IMR-90 (cell line): Measurements from ENCODE around the gene CCDC142. TPM values are rescaled to one million over a fixed set of nuclear protein-coding genes. Genes with fewer than 3 reads are reported as not detected.
A peak's percentile ranks its signal among the peaks of the same experiment; 100 is the strongest.

Experiments used
- ATAC-seq: fragments of 200-7000 bp; cut with Tn5 transposase; 2 replicates; pipeline ENCODE4 v1.9.1; 2020; ENCODE audit warnings: low read depth, mild to moderate bottlenecking, moderate library complexity
- BruUV-seq: library from RNA; stranded (reverse); fragments of 400-500 nt; replicated peaks from 2 replicates; lab custom pipeline; 2021; lab: Mats Ljungman, UMichigan
- CTCF ChIA-PET: fragments of 300-600 bp; formaldehyde crosslinking; extraction: SDS; loops from one replicate; lab custom pipeline; 2021; ENCODE audit warnings: antibody characterized with exemption; lab: Yijun Ruan, JAX
- POLR2A ChIA-PET: fragments of 300-600 bp; sonication (Branson Sonifier 250); formaldehyde crosslinking; loops from one replicate; lab custom pipeline; 2022; ENCODE audit warnings: antibody characterized with exemption; ENCODE audit not compliant: unreplicated experiment; lab: Charles Lee
- DNase-seq: peaks from one replicate; pipeline ENCODE4 v3.0.0; 2013
- H2AFZ ChIP-seq: replicated peaks from 2 replicates; pipeline ENCODE3; 2013; ENCODE audit warnings: low read length, mild to moderate bottlenecking; ENCODE audit not compliant: poor library complexity
- H2AK5ac ChIP-seq: 2 replicates; pipeline ENCODE4 v1.6.1; 2013; ENCODE audit warnings: low read depth, low read length, inconsistent platforms
- H2AK9ac ChIP-seq: replicated peaks from 2 replicates; pipeline ENCODE3; 2013; ENCODE audit warnings: mild to moderate bottlenecking, low read depth, low read length, moderate library complexity; ENCODE audit not compliant: poor library complexity
- H2BK120ac ChIP-seq: 2 replicates; pipeline ENCODE4 v1.6.1; 2013; ENCODE audit warnings: low read depth, low read length, inconsistent platforms
- H2BK15ac ChIP-seq: 3 replicates; pipeline ENCODE4 v1.6.1; 2013; ENCODE audit warnings: low read depth, low read length, inconsistent platforms
- H2BK20ac ChIP-seq: 2 replicates; pipeline ENCODE4 v1.6.1; 2013; ENCODE audit warnings: low read depth, mild to moderate bottlenecking, inconsistent platforms, low read length, moderate library complexity
- H2BK5ac ChIP-seq: 2 replicates; pipeline ENCODE4 v1.6.1; 2013; ENCODE audit warnings: mild to moderate bottlenecking, low read depth, low read length, inconsistent platforms; ENCODE audit not compliant: poor library complexity, severe bottlenecking
- H3K14ac ChIP-seq: replicated peaks from 2 replicates; pipeline ENCODE4 v1.6.1; 2013; ENCODE audit warnings: low read depth, low read length, inconsistent platforms
- H3K18ac ChIP-seq: 2 replicates; pipeline ENCODE4 v1.6.1; 2013; ENCODE audit warnings: low read depth, low read length, control low read depth
- H3K23ac ChIP-seq: 2 replicates; pipeline ENCODE4 v1.6.1; 2013; ENCODE audit warnings: low read depth, low read length, inconsistent platforms
- H3K27ac ChIP-seq: 2 replicates; pipeline ENCODE4 v1.5.1; 2013; ENCODE audit warnings: mild to moderate bottlenecking, control low read depth, low read length; ENCODE audit not compliant: insufficient read depth
- H3K27me3 ChIP-seq: 2 replicates; pipeline ENCODE4 v1.6.1; 2013; ENCODE audit warnings: low read length; ENCODE audit not compliant: control insufficient read depth, insufficient read depth
- H3K36me3 ChIP-seq: 2 replicates; pipeline ENCODE4 v1.6.1; 2013; ENCODE audit warnings: low read length, mixed read lengths; ENCODE audit not compliant: control insufficient read depth, insufficient read depth
- H3K4ac ChIP-seq: 2 replicates; pipeline ENCODE4 v1.6.1; 2013; ENCODE audit warnings: low read depth, low read length, inconsistent platforms
- H3K4me1 ChIP-seq: 2 replicates; pipeline ENCODE4 v1.6.1; 2013; ENCODE audit warnings: low read length, mixed read lengths; ENCODE audit not compliant: control insufficient read depth, insufficient read depth
- H3K4me2 ChIP-seq: 2 replicates; pipeline ENCODE4 v1.6.1; 2013; ENCODE audit warnings: low read depth, mild to moderate bottlenecking, control low read depth, low read length, moderate library complexity
- H3K4me3 ChIP-seq: 2 replicates; pipeline ENCODE4 v1.5.1; 2013; ENCODE audit warnings: low read depth, mild to moderate bottlenecking, control low read depth, low read length, moderate library complexity; ENCODE audit not compliant: insufficient read depth
- H3K56ac ChIP-seq: 2 replicates; pipeline ENCODE4 v1.6.1; 2013; ENCODE audit warnings: low read length, inconsistent platforms; ENCODE audit not compliant: insufficient read depth; ENCODE audit errors: extremely low read depth
- H3K79me1 ChIP-seq, 2 experiments: 2 replicates each; pipeline ENCODE4 v1.6.1; 2013; ENCODE audit warnings: low read length in 2 of 2, inconsistent platforms in 1 of 2, low read depth in 1 of 2
- H3K9ac ChIP-seq: 2 replicates; pipeline ENCODE4 v1.6.1; 2013; ENCODE audit warnings: low read depth, low read length, control low read depth
- H3K9me1 ChIP-seq: 2 replicates; pipeline ENCODE4 v1.6.1; 2013; ENCODE audit warnings: low read length, inconsistent platforms; ENCODE audit not compliant: insufficient read depth
- H3K9me3 ChIP-seq: 2 replicates; pipeline ENCODE4 v1.6.1; 2013; ENCODE audit warnings: low read length; ENCODE audit not compliant: control insufficient read depth, insufficient read depth
- H4K20me1 ChIP-seq: 2 replicates; pipeline ENCODE4 v1.6.1; 2013; ENCODE audit warnings: low read length, inconsistent platforms; ENCODE audit not compliant: insufficient read depth
- H4K5ac ChIP-seq: 2 replicates; pipeline ENCODE4 v1.6.1; 2013; ENCODE audit warnings: mild to moderate bottlenecking, low read depth, low read length, control low read depth
- H4K8ac ChIP-seq, 2 experiments: 2 replicates each; pipeline ENCODE4 v1.6.1; 2013; ENCODE audit warnings: low read depth in 2 of 2, low read length in 2 of 2, control low read depth in 1 of 2, inconsistent platforms in 1 of 2
- H4K91ac ChIP-seq: 2 replicates; pipeline ENCODE4 v1.6.1; 2013; ENCODE audit warnings: low read depth, low read length, inconsistent platforms; ENCODE audit not compliant: insufficient read depth
- BHLHE40 ChIP-seq: fragments of 150-350 bp; IDR thresholded peaks from 2 replicates; pipeline ENCODE4 v1.6.1; 2016; ENCODE audit warnings: mild to moderate bottlenecking, low read depth, low read length
- CEBPB ChIP-seq: IDR thresholded peaks from 2 replicates; pipeline ENCODE4 v1.6.1; 2012; ENCODE audit warnings: low read depth, low read length, improper control_type of control experiment
- CHD1 ChIP-seq: IDR thresholded peaks from 2 replicates; pipeline ENCODE4 v1.6.1; 2012; ENCODE audit warnings: low read depth, low read length, improper control_type of control experiment
- MAZ ChIP-seq: IDR thresholded peaks from 2 replicates; pipeline ENCODE4 v1.6.1; 2012; ENCODE audit warnings: low read depth, mild to moderate bottlenecking, low read length, improper control_type of control experiment, moderate library complexity, borderline replicate concordance
- MXI1 ChIP-seq: IDR thresholded peaks from 2 replicates; pipeline ENCODE4 v1.6.1; 2012; ENCODE audit warnings: low read depth, mild to moderate bottlenecking, low read length, moderate library complexity, borderline replicate concordance
- NFE2L2 ChIP-seq: fragments of 150-350 bp; IDR thresholded peaks from 2 replicates; pipeline ENCODE4 v1.6.1; 2016; ENCODE audit warnings: low read depth, mild to moderate bottlenecking, low read length
- POLR2A ChIP-seq: IDR thresholded peaks from 2 replicates; pipeline ENCODE4 v1.6.1; 2012; ENCODE audit warnings: mild to moderate bottlenecking, low read depth, low read length
- RAD21 ChIP-seq: IDR thresholded peaks from 2 replicates; pipeline ENCODE4 v1.6.1; 2012; ENCODE audit warnings: low read length, improper control_type of control experiment
- RCOR1 ChIP-seq: IDR thresholded peaks from 2 replicates; pipeline ENCODE4 v1.6.1; 2012; ENCODE audit warnings: mild to moderate bottlenecking, low read length, improper control_type of control experiment; ENCODE audit not compliant: insufficient replicate concordance
- RFX5 ChIP-seq: IDR thresholded peaks from 2 replicates; pipeline ENCODE4 v1.8.0; 2012; ENCODE audit warnings: low read depth, mild to moderate bottlenecking, low read length, moderate library complexity
- SMC3 ChIP-seq: fragments of 150-350 bp; IDR thresholded peaks from 2 replicates; pipeline ENCODE4 v1.6.1; 2016; ENCODE audit warnings: low read depth, mild to moderate bottlenecking, antibody characterized with exemption, low read length, moderate library complexity
- WGBS, 2 experiments: methylation state at CpG; one replicate each; pipeline versions ENCODE4 v1.1.5 to v1.1.7; 2013; ENCODE audit warnings: missing lambda C conversion rate in 2 of 2; ENCODE audit not compliant: insufficient read length in 1 of 2; ENCODE audit errors: extremely low coverage in 2 of 2; 5-methylcytosine and 5-hydroxymethylcytosine counted together
- dilution Hi-C: fragments of 300-500 bp; cut with HindIII; formaldehyde crosslinking; loops from one replicate; pipeline ENCODE4 v1.14.3; 2018; ENCODE audit warnings: low sequenced_read_pairs; ENCODE audit not compliant: unreplicated experiment
- in situ Hi-C: fragments of 300-500 bp; cut with MboI; formaldehyde crosslinking; loops from 3 replicates; pipeline ENCODE4 v1.14.3; 2019; ENCODE audit warnings: low sequenced_read_pairs, inconsistent platforms, mixed read lengths
- intact Hi-C: fragments of 100-400 bp; cut with micrococcal nuclease; formaldehyde crosslinking; loops from 2 replicates; pipeline ENCODE4 v1.10.0; 2022
- polyA plus RNA-seq, 3 experiments: library from polyadenylated mRNA; depleted of rRNA; stranded (reverse); fragments of >200 nt; gene quantifications; 2 replicates each; pipeline ENCODE4 v1.2.3, GENCODE V29; 2012; ENCODE audit warnings: low replicate concordance in 1 of 3
- total RNA-seq: library from RNA; depleted of rRNA; stranded (reverse); fragments of >200 nt; gene quantifications from 2 replicates; pipeline ENCODE4 v1.2.3, GENCODE V29; 2012
- TF ChIP-seq, protein P1 (sequence below): conservative IDR thresholded peaks from 2 replicates; pipeline ENCODE4 v1.5.1; 2012; ENCODE audit warnings: mild to moderate bottlenecking, low read depth, low read length, improper control_type of control experiment
- TF ChIP-seq, protein P2 (sequence below): fragments of 150-350 bp; IDR thresholded peaks from 2 replicates; pipeline ENCODE4 v1.6.1; 2016; ENCODE audit warnings: low read depth, mild to moderate bottlenecking, low read length, moderate library complexity, borderline replicate concordance

CCDC142 gene
- total and polyA plus RNA-seq, 2 of the 4 experiments (the other 2 are of a cell fraction), result 8.4 to 14.0 TPM

DNA sequence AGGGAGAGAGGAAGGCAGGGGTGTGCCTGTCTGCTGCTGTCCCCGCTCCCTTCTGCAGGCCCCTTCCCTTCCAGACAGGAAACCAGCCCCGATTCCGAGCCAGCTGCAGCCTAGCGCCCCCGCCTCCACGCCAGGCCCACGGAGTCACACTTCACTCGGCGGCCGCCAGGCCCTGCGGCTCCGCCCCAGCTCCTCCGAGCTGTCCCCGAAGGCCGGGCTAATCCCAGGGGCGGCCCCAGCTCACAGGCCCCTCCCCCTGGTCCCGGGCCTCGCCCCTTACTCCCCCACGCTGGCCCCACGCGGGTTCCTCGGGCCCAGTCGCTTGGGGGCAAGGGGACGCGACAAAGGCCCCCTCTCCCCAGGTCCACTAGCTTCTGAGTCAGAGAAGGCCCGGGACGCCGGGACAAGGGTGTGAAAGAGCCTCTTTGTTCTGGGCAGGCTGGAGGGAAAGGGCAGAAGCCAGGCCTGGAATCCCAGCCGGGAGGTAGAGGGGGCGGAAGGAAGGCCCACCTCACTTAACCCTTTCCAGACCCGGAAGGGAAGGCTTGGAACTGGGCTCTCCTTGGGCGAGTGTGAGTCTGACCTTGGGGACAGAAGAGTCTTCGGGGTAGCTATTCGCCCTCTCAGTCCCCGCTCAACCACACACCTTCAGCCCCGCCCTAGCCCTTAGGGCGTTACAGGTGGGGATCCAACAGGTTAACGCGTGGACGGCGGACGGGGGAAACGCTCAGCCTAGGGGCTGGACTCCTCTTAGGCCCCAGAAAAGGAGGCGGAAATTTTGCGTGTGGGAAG is 42.2 kb downstream of the CCDC142 start:
- H2BK120ac ChIP-seq, result peak overlapping the region; percentile 77
- H3K4me1 ChIP-seq, result peaks cover 23% of the 10 kb centered on the region
- peak overlapping the region; percentile 94 for H2AFZ ChIP-seq
- peak overlapping the region; percentile 67 for H3K56ac ChIP-seq
- intact Hi-C loops, result loop anchor here (1.0 kb wide), 1 partner anchor 14 kb away; no protein-coding TSS in a partner anchor
- H3K9me1 ChIP-seq, result peaks cover 21% of the 10 kb centered on the region
- ChIA-PET CTCF (no interaction called here), POLR2A (interaction anchor here (0.9 kb wide), 1 partner anchor 14 kb away, joined by 4 read pairs; the partner anchor contains the start of gene INO80B)
- H2BK5ac ChIP-seq, result peak overlapping the region; percentile 59
- H3K9ac ChIP-seq, result peak overlapping the region; percentile 83
- H3K4me2 ChIP-seq, result peak overlapping the region; percentile 89
- no TSS peak for BruUV-seq
- ATAC-seq (peak; percentile 98), DNase-seq (peak; percentile 81)
- dilution Hi-C loops, result no loop called here
- H4K20me1 ChIP-seq, result 0 out of 2 replicates have a peak, but pooled peaks cover 3% of the 10 kb centered on the region
- H3K9me3 ChIP-seq, result no peaks in the 10 kb centered on the region
- in situ Hi-C loops, result no loop called here
- H2BK15ac ChIP-seq, result peak overlapping the region; percentile 70; the same call in 1 of the 3 replicates
- peaks cover 18 to 41% of the 10 kb centered on the region in 2 experiments for H3K79me1 ChIP-seq
- peak overlapping the region; percentile 48 for H3K4me3 ChIP-seq
- H3K23ac ChIP-seq, result peak overlapping the region; percentile 91
- peak overlapping the region; percentile 87 to 98 for H4K8ac ChIP-seq
- H3K14ac ChIP-seq, result peak overlapping the region; percentile 93
- H3K18ac ChIP-seq, result peak overlapping the region; percentile 29
- peak overlapping the region; percentile 99 for H2AK9ac ChIP-seq
- H4K91ac ChIP-seq, result peak overlapping the region; percentile 93
- peak overlapping the region; percentile 70 for H3K27ac ChIP-seq
- peak overlapping the region; percentile 95 for H2AK5ac ChIP-seq
- peak overlapping the region; percentile 95 for H3K4ac ChIP-seq
- peak overlapping the region; percentile 86 for H4K5ac ChIP-seq
- no peaks in the 10 kb centered on the region; the same call in 1 of the 2 replicates for H3K36me3 ChIP-seq
- WGBS, 2 experiments, result 5% methylated on average over 12 of the region's 45 CpGs; no CpG with 5 or more reads in 1 of the 2 experiments
- H2BK20ac ChIP-seq, result no peak overlapping the region
- H3K27me3 ChIP-seq, result peaks cover 4% of the 10 kb centered on the region; the same call in 1 of the 2 replicates
- 0 out of 2 replicates have a peak, but pooled peaks have one; percentile 22 for TF ChIP-seq BHLHE40
- TF ChIP-seq RAD21, result no peak
- no peak for TF ChIP-seq RFX5
- no peak for TF ChIP-seq SMC3
- no peak for TF ChIP-seq RCOR1
- TF ChIP-seq, protein P1, sequence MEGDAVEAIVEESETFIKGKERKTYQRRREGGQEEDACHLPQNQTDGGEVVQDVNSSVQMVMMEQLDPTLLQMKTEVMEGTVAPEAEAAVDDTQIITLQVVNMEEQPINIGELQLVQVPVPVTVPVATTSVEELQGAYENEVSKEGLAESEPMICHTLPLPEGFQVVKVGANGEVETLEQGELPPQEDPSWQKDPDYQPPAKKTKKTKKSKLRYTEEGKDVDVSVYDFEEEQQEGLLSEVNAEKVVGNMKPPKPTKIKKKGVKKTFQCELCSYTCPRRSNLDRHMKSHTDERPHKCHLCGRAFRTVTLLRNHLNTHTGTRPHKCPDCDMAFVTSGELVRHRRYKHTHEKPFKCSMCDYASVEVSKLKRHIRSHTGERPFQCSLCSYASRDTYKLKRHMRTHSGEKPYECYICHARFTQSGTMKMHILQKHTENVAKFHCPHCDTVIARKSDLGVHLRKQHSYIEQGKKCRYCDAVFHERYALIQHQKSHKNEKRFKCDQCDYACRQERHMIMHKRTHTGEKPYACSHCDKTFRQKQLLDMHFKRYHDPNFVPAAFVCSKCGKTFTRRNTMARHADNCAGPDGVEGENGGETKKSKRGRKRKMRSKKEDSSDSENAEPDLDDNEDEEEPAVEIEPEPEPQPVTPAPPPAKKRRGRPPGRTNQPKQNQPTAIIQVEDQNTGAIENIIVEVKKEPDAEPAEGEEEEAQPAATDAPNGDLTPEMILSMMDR, result 0 out of 2 replicates have a peak, but pooled peaks have one; percentile 20
- TF ChIP-seq, protein P2, sequence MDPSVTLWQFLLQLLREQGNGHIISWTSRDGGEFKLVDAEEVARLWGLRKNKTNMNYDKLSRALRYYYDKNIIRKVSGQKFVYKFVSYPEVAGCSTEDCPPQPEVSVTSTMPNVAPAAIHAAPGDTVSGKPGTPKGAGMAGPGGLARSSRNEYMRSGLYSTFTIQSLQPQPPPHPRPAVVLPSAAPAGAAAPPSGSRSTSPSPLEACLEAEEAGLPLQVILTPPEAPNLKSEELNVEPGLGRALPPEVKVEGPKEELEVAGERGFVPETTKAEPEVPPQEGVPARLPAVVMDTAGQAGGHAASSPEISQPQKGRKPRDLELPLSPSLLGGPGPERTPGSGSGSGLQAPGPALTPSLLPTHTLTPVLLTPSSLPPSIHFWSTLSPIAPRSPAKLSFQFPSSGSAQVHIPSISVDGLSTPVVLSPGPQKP, result no peak
- TF ChIP-seq CHD1, result no peak
- TF ChIP-seq CEBPB, result no peak
- TF ChIP-seq POLR2A, result peak; percentile 42; the same call in 1 of the 2 replicates
- no peak for TF ChIP-seq NFE2L2
- peak; percentile 46; the same call in 1 of the 2 replicates for TF ChIP-seq MXI1
- TF ChIP-seq MAZ, result peak; percentile 42; the same call in 1 of the 2 replicates
